C4-2B (cell line): Measurements from ENCODE around the gene PSEN1.
"Not testable (repeated sequence)": the region's sequence is repeated elsewhere in the genome, so short reads cannot be mapped to it uniquely, and the experiment has no call there.

ENCODE experiments used
- H3K27ac ChIP-seq: fragments of 450-650 bp; 2 replicates; pipeline ENCODE4 v1.5.1; 2017
- ZFX ChIP-seq: fragments of 450-650 bp; IDR thresholded peaks from 2 replicates; pipeline ENCODE4 v1.6.1; 2017
- TF ChIP-seq, protein P1 (sequence below): fragments of 450-650 bp; conservative IDR thresholded peaks from 2 replicates; pipeline ENCODE4 v1.5.1; 2017; ENCODE audit warnings: mild to moderate bottlenecking

Gene PSEN1

DNA sequence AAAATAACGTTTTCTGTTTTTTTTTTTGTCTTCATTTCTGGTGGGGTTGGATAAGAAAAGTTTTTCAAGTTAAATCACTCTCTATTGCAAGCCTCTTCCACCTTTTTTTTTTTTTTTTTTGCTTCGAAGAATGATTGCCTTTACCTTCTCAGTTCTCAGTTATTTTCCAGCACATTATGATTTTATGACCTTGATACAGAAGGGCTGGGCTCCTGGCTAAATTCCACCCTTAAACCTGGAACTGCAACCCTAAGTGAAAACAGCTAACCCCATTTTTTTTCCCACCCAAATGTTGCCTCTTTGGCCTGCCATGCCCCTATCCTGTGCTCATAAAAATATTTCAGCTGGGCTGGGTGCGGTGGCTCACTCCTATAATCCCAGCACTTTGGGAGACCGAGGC, 31.4 kb downstream of the PSEN1 start:
- no peak overlapping the region for H3K27ac ChIP-seq
- no peak for TF ChIP-seq ZFX
- TF ChIP-seq, protein P1, sequence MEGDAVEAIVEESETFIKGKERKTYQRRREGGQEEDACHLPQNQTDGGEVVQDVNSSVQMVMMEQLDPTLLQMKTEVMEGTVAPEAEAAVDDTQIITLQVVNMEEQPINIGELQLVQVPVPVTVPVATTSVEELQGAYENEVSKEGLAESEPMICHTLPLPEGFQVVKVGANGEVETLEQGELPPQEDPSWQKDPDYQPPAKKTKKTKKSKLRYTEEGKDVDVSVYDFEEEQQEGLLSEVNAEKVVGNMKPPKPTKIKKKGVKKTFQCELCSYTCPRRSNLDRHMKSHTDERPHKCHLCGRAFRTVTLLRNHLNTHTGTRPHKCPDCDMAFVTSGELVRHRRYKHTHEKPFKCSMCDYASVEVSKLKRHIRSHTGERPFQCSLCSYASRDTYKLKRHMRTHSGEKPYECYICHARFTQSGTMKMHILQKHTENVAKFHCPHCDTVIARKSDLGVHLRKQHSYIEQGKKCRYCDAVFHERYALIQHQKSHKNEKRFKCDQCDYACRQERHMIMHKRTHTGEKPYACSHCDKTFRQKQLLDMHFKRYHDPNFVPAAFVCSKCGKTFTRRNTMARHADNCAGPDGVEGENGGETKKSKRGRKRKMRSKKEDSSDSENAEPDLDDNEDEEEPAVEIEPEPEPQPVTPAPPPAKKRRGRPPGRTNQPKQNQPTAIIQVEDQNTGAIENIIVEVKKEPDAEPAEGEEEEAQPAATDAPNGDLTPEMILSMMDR, result no peak

DNA sequence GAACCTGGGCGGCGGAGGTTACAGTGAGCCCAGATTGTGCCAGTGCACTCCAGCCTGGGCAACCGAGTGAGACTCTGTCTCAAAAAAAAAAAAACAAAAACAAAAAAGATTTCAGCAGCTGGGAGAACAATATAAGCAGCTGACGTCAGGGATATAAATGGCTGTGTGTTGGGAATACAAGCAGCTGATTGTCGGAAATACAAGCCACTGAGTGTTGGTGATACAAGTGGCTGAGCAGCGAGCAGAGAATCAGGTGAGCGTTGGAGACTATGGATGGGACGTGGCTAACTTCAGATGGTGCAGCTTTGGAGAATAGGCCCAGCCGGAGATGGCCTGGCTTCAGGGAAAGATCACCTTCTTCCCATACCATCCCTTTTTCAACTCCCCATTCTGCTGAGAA, 32.0 kb downstream of the PSEN1 start:
- no peak for TF ChIP-seq ZFX
- TF ChIP-seq, protein P1, result no peak

DNA sequence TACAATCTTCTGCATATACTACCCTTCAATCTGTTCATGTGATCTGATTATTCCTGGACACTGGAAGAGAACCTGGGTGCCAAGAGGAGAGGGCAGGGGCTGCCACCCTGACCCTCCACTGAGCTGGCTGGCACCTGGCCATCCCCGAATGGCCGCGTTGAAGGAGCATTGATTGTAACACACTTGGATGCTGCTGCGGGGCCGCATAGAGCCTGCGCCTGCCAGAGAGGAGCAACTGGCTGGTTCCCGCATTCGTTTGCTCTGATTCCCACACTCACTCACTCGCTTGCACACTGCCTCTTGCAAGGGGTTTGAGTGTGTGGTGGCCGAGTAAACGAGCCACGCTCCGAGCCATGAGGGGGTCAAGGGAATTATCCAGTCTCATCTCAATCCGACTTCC, 32.4 kb downstream of the PSEN1 start:
- no peak overlapping the region for H3K27ac ChIP-seq
- TF ChIP-seq, protein P1, result no peak
- TF ChIP-seq ZFX, result no peak

More for the DNA sequence above, 32.0 kb downstream of the PSEN1 start:
- no peak overlapping the region for H3K27ac ChIP-seq

DNA sequence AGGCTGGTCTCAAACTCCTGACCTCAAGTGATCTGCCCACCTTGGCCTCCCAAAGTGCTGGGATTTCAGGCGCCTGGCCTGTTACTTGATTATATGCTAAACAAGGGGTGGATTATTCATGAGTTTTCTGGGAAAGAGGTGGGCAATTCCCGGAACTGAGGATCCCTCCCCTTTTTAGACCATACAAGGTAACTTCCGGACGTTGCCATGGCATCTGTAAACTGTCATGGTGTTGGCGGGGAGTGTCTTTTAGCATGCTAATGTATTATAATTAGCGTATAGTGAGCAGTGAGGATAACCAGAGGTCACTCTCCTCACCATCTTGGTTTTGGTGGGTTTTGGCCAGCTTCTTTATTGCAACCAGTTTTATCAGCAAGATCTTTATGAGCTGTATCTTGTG, 33.5 kb downstream of the PSEN1 start:
- H3K27ac ChIP-seq, result not testable (repeated sequence)

DNA sequence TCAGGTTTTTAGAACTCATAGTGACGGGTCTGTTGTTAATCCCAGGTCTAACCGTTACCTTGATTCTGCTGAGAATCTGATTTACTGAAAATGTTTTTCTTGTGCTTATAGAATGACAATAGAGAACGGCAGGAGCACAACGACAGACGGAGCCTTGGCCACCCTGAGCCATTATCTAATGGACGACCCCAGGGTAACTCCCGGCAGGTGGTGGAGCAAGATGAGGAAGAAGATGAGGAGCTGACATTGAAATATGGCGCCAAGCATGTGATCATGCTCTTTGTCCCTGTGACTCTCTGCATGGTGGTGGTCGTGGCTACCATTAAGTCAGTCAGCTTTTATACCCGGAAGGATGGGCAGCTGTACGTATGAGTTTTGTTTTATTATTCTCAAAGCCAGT, 34.4 kb downstream of the PSEN1 start:
- H3K27ac ChIP-seq, result no peak overlapping the region
- no peak for TF ChIP-seq ZFX
- TF ChIP-seq, protein P1, result no peak

DNA sequence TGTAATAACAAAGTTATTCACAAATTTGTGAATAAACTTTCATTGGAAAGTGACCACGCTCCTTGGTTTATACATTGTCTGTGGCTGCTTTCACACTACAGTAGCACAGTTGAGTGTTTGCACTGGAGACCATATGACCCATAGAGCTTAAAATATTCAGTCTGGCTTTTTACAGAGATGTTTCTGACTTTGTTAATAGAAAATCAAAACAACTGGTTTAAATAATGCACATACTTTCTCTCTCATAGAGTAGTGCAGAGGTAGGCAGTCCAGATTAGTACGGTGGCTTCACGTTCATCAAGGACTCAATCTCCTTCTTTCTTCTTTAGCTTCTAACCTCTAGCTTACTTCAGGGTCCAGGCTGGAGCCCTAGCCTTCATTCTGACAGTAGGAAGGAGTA, 36.2 kb downstream of the PSEN1 start:
- no peak overlapping the region for H3K27ac ChIP-seq
- TF ChIP-seq ZFX, result no peak
- TF ChIP-seq, protein P1, result no peak

DNA sequence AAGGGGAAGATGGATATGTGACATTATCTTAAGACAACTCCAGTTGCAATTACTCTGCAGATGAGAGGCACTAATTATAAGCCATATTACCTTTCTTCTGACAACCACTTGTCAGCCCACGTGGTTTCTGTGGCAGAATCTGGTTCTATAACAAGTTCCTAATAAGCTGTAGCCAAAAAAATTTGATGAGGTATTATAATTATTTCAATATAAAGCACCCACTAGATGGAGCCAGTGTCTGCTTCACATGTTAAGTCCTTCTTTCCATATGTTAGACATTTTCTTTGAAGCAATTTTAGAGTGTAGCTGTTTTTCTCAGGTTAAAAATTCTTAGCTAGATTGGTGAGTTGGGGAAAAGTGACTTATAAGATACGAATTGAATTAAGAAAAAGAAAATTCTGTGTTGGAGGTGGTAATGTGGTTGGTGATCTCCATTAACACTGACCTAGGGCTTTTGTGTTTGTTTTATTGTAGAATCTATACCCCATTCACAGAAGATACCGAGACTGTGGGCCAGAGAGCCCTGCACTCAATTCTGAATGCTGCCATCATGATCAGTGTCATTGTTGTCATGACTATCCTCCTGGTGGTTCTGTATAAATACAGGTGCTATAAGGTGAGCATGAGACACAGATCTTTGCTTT, 36.9 kb downstream of the PSEN1 start:
- no peak overlapping the region for H3K27ac ChIP-seq
- no peak for TF ChIP-seq ZFX
- TF ChIP-seq, protein P1, result peak; percentile 83

DNA sequence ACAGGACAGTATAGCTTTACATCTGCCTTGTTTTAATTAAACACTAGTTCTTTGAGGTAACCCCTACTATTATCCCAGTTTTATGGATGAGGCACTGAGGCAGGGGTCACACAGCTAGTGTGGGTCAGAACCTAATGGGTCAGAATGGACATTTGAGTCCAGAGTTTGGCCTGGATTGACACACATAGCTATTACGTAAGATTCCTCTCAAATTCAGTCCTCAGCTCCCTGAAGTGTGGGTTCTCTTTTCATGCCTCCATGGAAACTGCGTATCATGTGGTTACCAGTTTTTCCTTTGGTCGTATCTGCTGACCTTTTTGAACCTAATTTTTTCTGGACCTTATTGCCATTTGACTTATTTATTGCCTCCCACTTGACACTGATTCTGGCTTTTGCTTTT, 40.4 kb downstream of the PSEN1 start:
- TF ChIP-seq, protein P1, result no peak
- no peak for TF ChIP-seq ZFX

More for the DNA sequence above, 40.4 kb downstream of the PSEN1 start:
- H3K27ac ChIP-seq, result no peak overlapping the region
